SH-SY5Y (cell line): ENCODE data around the gene SPRY4.

ENCODE experiments used
- GATA2 ChIP-seq: IDR thresholded peaks from 2 replicates; pipeline ENCODE4 v1.6.1; 2011; ENCODE audit warnings: mild to moderate bottlenecking, low read depth, low read length
- GATA3 ChIP-seq: IDR thresholded peaks from 2 replicates; pipeline ENCODE4 v1.6.1; 2011; ENCODE audit warnings: low read depth, mild to moderate bottlenecking, low read length, moderate library complexity

GRCh38 chr5:142330026-142330425 is 5.2 kb upstream of the SPRY4 start:
- no peak for TF ChIP-seq GATA2
- TF ChIP-seq GATA3 = no peak
